Inferior parietal cortex (tissue), 1 donor: ENCODE measurements around the gene TEX36.
"Not testable (repeated sequence)": the region's sequence is repeated elsewhere in the genome, so short reads cannot be mapped to it uniquely, and the experiment has no call there.

Source experiments
- DNase-seq: peaks from one replicate; pipeline ENCODE4 v3.0.0-alpha.2; 2016; ENCODE audit errors: extremely low spot score

The TEX36 gene

DNA sequence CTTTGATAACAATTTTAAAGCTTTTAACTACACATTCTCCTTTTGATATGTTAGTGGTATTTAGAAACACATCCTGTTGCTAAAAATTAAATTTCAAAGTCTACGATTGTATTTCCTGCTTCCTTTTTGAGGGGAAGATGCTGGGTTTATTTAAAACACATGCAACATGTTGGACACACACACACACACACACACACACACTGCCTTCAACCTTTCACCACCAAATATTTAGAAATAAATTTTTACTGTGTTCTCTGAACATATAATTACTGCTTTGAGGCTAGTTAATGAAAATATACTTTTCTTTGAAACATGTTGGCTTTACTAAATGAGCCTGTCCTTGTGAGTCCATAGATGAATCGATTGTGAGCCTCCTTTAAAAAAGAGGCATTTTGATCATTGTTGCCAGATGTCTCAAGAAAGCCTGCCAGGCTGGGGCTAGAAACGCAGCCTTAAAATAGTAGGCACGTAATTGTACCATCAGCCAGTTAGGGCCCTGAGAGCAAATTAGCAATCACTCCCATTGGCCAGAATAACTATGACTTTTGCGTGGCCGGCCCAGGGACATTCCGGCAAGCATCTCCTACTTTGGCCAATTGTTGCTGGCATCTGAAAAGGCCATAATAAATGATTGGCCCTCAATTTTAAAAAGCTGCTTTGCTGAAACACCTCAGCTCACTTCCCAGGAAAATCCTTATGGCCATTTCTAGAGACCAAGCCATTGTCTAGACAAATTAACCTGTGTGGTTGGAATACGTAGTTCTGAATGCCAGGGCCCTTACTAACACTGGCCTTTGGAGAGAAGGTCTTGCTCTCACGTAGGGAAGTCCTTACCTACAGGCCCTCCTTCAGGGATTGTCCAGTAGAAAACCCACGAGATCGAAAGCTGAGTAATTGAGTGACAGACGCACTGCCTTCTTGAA, 9.9 kb upstream of the TEX36 start:
- no peak for DNase-seq

- no peak for DNase-seq
These were observed 9.2 kb upstream of the TEX36 start for GRCh38 chr10:125692196-125692595.

GRCh38 chr10:125691160-125691981, 8.4 kb upstream of the TEX36 start:
- no peak for DNase-seq

GRCh38 chr10:125689955-125690569, 7.1 kb upstream of the TEX36 start:
- DNase-seq = no peak

DNA sequence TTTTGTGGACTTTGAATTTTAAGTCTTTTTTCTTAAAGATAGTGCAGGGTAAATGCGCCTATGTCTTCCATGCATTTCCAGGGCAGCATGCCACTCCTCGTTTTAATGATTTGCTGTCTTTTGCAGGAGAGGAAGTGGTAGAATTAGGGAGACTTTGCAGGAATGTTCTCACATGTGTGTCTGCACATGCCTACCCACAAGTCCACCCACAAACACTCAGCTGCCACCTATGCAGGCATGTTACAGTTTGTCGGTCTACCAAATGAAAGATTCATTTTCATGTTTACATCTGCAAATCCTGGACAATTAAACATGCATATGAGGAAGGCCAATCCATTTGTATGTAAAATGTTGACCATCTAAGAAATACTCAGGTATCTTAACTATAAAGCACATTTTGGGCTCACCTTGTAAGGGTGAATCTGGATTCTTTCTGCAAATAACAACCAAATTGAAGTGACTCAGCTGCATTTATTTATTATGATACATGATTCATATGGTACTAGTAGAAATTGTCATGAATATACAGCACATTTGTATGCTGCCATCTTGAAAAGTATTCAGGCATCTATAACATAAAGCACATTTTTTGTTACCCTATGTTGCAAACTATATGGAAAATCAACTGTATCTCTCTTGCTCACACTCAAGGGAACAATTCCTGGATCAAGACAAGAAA, 4.7 kb upstream of the TEX36 start:
- no peak for DNase-seq

GRCh38 chr10:125684581-125684980, 1.6 kb upstream of the TEX36 start:
- no peak for DNase-seq

DNA sequence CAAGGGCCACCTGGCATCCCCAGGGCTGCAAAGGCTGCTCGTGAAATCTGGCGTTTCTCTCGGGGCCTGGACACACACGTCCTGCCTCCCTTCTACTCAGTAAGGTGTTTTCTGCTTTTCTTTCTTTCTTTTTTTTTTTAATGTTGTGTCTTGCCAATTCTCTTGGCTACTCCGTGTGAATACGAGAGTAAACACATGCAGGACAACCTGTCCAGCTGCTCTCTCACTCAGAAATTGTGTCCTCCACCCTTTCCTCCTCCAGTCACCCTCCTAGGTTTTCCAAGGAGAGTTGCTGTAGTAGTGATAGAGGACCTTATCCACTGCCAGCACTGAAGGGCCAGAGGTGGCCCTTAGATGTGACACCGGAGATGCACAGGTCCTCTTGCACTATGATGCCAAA, 858 bp upstream of the TEX36 start:
- no peak for DNase-seq

DNA sequence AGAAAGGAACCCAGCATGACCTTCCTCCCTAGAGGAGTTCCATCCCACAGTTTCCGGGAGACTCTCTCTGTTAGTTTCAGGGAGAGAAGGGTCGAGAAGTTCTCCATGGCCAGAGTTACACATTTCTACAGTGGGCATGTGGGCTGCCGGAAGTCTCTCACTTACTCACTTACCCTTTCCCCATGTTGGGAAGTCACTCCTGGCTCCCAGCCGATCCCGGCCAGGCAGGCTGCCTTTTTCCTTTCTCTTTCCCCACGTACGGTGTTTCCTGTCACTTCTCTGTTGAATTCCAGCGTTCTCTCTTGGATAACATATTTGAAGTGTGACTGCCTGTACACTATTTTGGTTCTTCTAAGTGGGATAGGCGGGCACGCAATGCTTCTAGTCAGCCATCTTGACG, 3.5 kb downstream of the TEX36 start:
- no peak for DNase-seq

DNA sequence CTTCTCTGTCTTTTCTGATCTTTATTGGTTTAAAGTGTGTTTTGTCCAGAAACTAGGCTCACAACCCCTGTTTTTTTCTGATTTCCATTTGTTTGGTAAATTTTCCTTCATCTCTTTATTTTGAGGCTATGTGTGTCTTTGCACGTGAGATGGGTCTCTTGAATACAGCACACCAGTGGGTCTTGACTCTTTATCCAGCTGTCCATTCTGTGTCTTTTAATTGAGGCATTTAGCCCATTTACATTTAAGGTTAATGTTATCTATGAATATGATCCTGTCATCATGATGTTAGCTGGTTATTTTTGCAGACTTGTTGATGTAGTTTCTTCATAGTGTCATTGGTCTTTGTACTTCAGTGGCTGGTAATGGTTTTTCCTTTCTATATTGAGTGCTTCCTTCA, 10.1 kb downstream of the TEX36 start:
- no peak for DNase-seq

- DNase-seq = no peak
These were observed 20.4 kb downstream of the TEX36 start for GRCh38 chr10:125662584-125662983.

GRCh38 chr10:125661941-125662515, 20.9 kb downstream of the TEX36 start:
- no peak for DNase-seq

- no peak for DNase-seq
These were observed 21.5 kb downstream of the TEX36 start for GRCh38 chr10:125661431-125661940.

GRCh38 chr10:125659071-125659470, 23.9 kb downstream of the TEX36 start:
- no peak for DNase-seq

GRCh38 chr10:125656523-125656922, 26.4 kb downstream of the TEX36 start:
- DNase-seq = no peak

GRCh38 chr10:125653113-125653512, 29.9 kb downstream of the TEX36 start:
- not testable (repeated sequence) for DNase-seq

GRCh38 chr10:125646311-125646710, 36.7 kb downstream of the TEX36 start:
- no peak for DNase-seq

DNA sequence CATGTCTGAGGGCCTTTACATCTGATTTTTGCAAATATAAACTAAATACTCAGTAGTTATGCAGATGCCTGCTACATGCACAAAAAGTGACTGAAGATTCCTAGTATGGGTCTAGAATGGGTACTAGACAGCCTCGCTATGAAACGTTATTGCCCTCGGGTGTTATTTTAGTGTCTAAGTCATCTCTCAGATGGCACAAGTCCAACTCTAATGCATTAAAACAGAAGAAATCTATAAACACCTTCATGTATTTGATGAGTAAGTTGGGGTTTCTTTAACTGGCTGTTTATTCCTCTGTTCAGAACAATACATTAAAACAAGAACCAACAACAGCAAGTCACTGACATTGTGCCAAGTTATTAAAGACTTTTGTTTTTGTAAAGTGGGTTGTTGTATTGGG, 41.6 kb downstream of the TEX36 start:
- DNase-seq = no peak

DNA sequence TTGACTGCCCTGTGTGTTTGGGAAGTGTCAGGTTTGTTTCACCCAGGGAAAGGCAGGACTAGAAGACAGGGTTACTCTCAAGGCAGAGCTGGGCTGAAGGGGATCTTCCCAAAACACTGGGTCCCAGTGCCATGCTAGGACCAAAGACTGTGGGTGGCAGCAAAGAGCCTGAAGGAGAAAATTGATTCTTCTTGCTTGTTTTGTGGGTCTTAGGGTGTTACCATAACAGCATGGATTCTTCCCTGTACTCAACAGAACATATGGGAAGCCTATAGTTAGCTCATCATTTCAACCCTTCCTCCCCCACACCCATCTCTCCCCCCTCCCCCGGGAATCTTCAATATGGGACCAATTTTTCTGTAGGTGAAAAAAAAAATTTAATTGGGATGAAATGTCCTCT, 42.3 kb downstream of the TEX36 start:
- no peak for DNase-seq

GRCh38 chr10:125639846-125640245, 43.1 kb downstream of the TEX36 start:
- no peak for DNase-seq

DNA sequence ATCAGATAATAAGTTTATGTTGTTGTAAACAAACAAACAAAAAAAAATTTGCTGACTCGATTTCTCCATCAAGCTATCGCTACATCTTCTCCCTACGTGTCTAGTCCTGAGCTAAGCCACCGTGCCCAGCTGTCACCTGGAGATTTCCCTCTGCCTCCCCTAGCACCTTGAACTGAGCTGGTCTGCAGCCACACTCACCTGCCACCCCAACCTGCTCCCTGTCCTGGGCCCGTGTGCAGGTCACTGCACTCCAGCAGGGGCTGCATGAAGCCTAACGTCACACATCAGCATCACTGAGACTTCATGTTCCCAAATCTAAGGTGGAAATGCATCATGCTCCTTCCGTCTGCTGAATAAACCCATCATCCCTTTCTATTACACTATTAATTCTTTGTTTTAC, 44.4 kb downstream of the TEX36 start:
- no peak for DNase-seq

GRCh38 chr10:125637496-125637895, 45.5 kb downstream of the TEX36 start:
- DNase-seq = no peak
